AG09309 (cell line): ENCODE measurements around the gene SMURF1.

Source experiments
- DNase-seq: peaks from one replicate; pipeline ENCODE4 v3.0.0-alpha.2; 2010; ENCODE audit warnings: low read depth
- H3K4me3 ChIP-seq: 2 replicates; pipeline ENCODE4 v1.5.1; 2011; ENCODE audit warnings: mild to moderate bottlenecking, low read depth, low read length, moderate library complexity; ENCODE audit not compliant: control insufficient read depth
- TF ChIP-seq, protein P1 (sequence below): IDR thresholded peaks from 2 replicates; pipeline ENCODE4 v1.5.1; 2011; ENCODE audit warnings: mild to moderate bottlenecking, low read depth, low read length, inconsistent platforms; ENCODE audit not compliant: insufficient read depth, control insufficient read depth; ENCODE audit errors: missing control alignments

SMURF1 gene

GRCh38 chr7:99143853-99144672 is at the start of gene SMURF1:
Gene SMURF1 (minus strand): TSS chr7:99144108. CDS start chr7:99143780, 328 bp downstream.
- H3K4me3 ChIP-seq: peak within 1 kb of the TSS; percentile 72
- DNase-seq: no peak
- TF ChIP-seq, protein P1, sequence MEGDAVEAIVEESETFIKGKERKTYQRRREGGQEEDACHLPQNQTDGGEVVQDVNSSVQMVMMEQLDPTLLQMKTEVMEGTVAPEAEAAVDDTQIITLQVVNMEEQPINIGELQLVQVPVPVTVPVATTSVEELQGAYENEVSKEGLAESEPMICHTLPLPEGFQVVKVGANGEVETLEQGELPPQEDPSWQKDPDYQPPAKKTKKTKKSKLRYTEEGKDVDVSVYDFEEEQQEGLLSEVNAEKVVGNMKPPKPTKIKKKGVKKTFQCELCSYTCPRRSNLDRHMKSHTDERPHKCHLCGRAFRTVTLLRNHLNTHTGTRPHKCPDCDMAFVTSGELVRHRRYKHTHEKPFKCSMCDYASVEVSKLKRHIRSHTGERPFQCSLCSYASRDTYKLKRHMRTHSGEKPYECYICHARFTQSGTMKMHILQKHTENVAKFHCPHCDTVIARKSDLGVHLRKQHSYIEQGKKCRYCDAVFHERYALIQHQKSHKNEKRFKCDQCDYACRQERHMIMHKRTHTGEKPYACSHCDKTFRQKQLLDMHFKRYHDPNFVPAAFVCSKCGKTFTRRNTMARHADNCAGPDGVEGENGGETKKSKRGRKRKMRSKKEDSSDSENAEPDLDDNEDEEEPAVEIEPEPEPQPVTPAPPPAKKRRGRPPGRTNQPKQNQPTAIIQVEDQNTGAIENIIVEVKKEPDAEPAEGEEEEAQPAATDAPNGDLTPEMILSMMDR: no peak

- TF ChIP-seq, protein P1: no peak
- no peak for DNase-seq
- H3K4me3 ChIP-seq: no peak overlapping the region
These were observed 48.1 kb upstream of the SMURF1 start for GRCh38 chr7:99191869-99192596.

GRCh38 chr7:99190359-99191009 is 46.6 kb upstream of the SMURF1 start:
- no peak overlapping the region for H3K4me3 ChIP-seq
- DNase-seq: no peak
- TF ChIP-seq, protein P1: no peak

GRCh38 chr7:99189222-99189621 is 45.3 kb upstream of the SMURF1 start:
- no peak overlapping the region for H3K4me3 ChIP-seq
- no peak for DNase-seq
- TF ChIP-seq, protein P1: no peak

GRCh38 chr7:99188221-99188620 is 44.3 kb upstream of the SMURF1 start:
- no peak for DNase-seq
- no peak overlapping the region for H3K4me3 ChIP-seq
- TF ChIP-seq, protein P1: no peak

DNA sequence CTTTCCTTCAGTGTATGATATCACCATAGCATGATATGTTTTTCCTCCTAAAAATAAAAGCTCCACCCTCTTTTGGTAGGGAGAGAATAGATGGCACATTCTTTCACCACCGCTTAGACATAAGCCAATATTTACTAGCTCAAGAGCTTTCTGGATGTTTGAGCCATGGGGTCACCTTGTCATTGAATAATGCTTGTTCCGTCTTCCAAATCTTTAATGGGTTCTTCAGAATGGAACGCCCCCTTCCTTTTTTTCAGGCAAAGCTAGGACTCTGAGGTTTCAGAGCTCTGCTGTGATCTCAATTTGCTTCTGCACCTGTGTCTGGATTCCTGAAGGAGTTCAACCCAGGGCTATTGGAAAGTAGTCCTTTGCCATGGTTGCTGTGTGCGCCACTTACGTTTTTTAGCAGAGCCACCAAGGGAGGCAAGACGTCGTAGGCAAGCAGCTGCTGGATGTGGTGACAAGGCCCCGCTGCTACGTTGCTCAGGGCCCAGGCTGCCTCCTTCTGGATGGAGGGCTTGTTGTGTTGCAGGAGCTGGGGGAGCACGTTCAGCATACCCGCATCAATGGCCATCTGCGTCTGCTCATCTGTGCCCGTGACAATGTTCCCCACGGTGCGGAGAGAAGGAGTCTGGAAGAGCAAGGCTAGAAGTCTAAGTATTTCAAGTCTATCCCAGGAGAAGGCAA is 40.8 kb upstream of the SMURF1 start:
- TF ChIP-seq, protein P1: no peak
- no peak overlapping the region for H3K4me3 ChIP-seq
- no peak for DNase-seq
